Caco-2 (cell line): ENCODE measurements around the gene HTR1B. TPM values are rescaled to one million over a fixed set of nuclear protein-coding genes. Genes with fewer than 3 reads are reported as not detected.

Experiments
- BruUV-seq: library from RNA; stranded (reverse); fragments of 400-500 nt; replicated peaks from 2 replicates; lab custom pipeline; 2021; lab: Mats Ljungman, UMichigan
- CTCF ChIA-PET: fragments of 300-600 bp; sonication (Branson Sonifier 250); formaldehyde crosslinking; loops from one replicate; lab custom pipeline; 2022; ENCODE audit warnings: antibody characterized with exemption; lab: Charles Lee
- POLR2A ChIA-PET: fragments of 300-600 bp; sonication (Branson Sonifier 250); formaldehyde crosslinking; loops from one replicate; lab custom pipeline; 2022; ENCODE audit warnings: antibody characterized with exemption; lab: Charles Lee
- DNase-seq, 2 experiments: peaks; one replicate each; pipeline versions ENCODE4 v3.0.0 to v3.0.0-alpha.2; 2020 to 2022
- H3K27me3 ChIP-seq: replicated peaks from 2 replicates; pipeline ENCODE4 v1.6.0; 2011; ENCODE audit warnings: low read length; ENCODE audit not compliant: control insufficient read depth, insufficient read depth
- H3K36me3 ChIP-seq: 2 replicates; pipeline ENCODE4 v1.5.1; 2011; ENCODE audit warnings: low read length; ENCODE audit not compliant: control insufficient read depth, insufficient read depth
- H3K4me1 ChIP-seq: fragments of 250-450 bp; sonication (Bioruptor Pico); 2 replicates; pipeline ENCODE4 v1.5.1; 2020; ENCODE audit warnings: mild to moderate bottlenecking
- H3K4me3 ChIP-seq: 2 replicates; pipeline ENCODE4 v1.5.1; 2011; ENCODE audit warnings: low read depth, mild to moderate bottlenecking, control low read depth, low read length
- H3K9me3 ChIP-seq: fragments of 250-450 bp; sonication (Bioruptor Pico); 2 replicates; pipeline ENCODE4 v1.5.1; 2020; ENCODE audit warnings: mild to moderate bottlenecking, moderate library complexity
- H3K27ac Mint-ChIP-seq: one replicate; pipeline ENCODE4 v1.8.0; 2022; ENCODE audit warnings: mixed read lengths; ENCODE audit not compliant: unreplicated experiment
- H3K27me3 Mint-ChIP-seq: one replicate; pipeline ENCODE4 v1.8.0; 2022; ENCODE audit warnings: mixed read lengths; ENCODE audit not compliant: insufficient read depth, unreplicated experiment
- H3K36me3 Mint-ChIP-seq: one replicate; pipeline ENCODE4 v1.8.0; 2022; ENCODE audit warnings: mild to moderate bottlenecking, mixed read lengths; ENCODE audit not compliant: insufficient read depth, unreplicated experiment
- H3K4me1 Mint-ChIP-seq: one replicate; pipeline ENCODE4 v1.8.0; 2022; ENCODE audit warnings: low read depth, mixed read lengths; ENCODE audit not compliant: unreplicated experiment
- H3K4me3 Mint-ChIP-seq: one replicate; pipeline ENCODE4 v1.8.0; 2022; ENCODE audit warnings: mild to moderate bottlenecking, moderate library complexity, mixed read lengths; ENCODE audit not compliant: unreplicated experiment
- H3K9me3 Mint-ChIP-seq: one replicate; pipeline ENCODE4 v1.8.0; 2022; ENCODE audit warnings: mixed read lengths; ENCODE audit not compliant: unreplicated experiment
- CTCF ChIP-seq, 2 experiments: fragments of 200-600 bp in 1 of 2; IDR thresholded peaks; 1 replicate in 1 of 2; 2 replicates in 1 of 2; pipeline versions ENCODE4 v1.5.1 to v1.8.0; 2011 to 2022; ENCODE audit warnings: antibody characterized with exemption in 1 of 2, control low read depth in 1 of 2, inconsistent platforms in 1 of 2, low read depth in 1 of 2, low read length in 1 of 2, mild to moderate bottlenecking in 1 of 2, moderate library complexity in 1 of 2; ENCODE audit not compliant: insufficient read depth in 1 of 2, severe bottlenecking in 1 of 2, unreplicated experiment in 1 of 2
- intact Hi-C: fragments of 100-400 bp; cut with micrococcal nuclease; formaldehyde crosslinking; loops from one replicate; pipeline ENCODE4 v1.10.0; 2022; ENCODE audit not compliant: unreplicated experiment
- total RNA-seq: library from RNA; stranded (reverse); gene quantifications from 2 replicates; pipeline ENCODE4 v1.2.3, GENCODE V29; 2022

HTR1B gene
- total RNA-seq, 1 experiment from 2014 or later: not detected

GRCh38 chr6:77445214-77445613, 18.1 kb downstream of the HTR1B start:
- no peaks in the 10 kb centered on the region for H3K4me1 ChIP-seq
- H3K36me3 ChIP-seq: no peaks in the 10 kb centered on the region
- H3K27me3 ChIP-seq: no peaks in the 10 kb centered on the region
- DNase-seq: no peak
- BruUV-seq: no TSS peak
- H3K36me3 Mint-ChIP-seq: no peaks in the 10 kb centered on the region
- POLR2A ChIA-PET: no interaction called here
- TF ChIP-seq CTCF (IDR thresholded peaks at IDR 0.05; ENCODE audit: insufficient read depth in 1 of 2, low read depth in 1 of 2, low read length in 1 of 2, severe bottlenecking in 1 of 2, unreplicated experiment in 1 of 2): no peak
- CTCF ChIA-PET: no interaction called here
- H3K27me3 Mint-ChIP-seq: no peaks in the 10 kb centered on the region
- no peak overlapping the region for H3K4me3 Mint-ChIP-seq
- H3K4me3 ChIP-seq: no peak overlapping the region
- no peaks in the 10 kb centered on the region for H3K4me1 Mint-ChIP-seq
- intact Hi-C loops: no loop called here
- no peaks in the 10 kb centered on the region for H3K9me3 Mint-ChIP-seq
- no peaks in the 10 kb centered on the region for H3K9me3 ChIP-seq
- H3K27ac Mint-ChIP-seq: no peak overlapping the region

DNA sequence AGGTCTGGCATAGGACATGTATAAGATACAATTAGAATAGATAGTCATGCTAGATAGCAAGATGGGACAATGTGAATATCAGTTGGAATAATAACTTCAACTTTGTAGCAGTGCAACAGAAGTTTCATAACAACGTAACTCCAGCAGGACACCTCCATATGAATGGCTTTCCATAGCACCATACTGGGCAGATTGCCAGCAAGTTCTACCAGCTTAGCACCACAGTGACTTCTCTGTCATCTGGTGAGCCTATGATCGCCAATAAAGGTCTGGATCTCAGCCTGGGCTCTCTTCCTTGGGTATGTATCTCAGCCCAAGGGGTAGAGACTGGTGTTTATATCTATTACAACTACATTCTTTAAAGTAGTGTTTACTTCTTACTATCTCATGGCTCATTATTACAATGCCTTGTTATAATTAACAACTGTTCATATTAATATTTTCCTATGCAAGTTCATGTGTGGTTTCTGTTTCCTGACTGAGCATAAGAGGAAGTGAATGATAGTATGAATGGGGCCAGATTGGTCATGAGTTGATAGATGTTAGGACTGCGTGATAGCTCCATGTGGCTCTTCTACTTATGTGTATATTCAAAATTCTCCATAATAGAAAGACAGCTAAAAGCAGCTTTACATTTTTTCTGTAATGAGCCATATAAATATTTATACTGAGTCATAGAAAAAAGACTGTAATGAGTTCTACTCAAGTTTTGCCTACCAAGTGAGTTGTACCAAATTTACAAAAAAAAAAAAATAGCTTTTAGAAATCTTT, 22.9 kb downstream of the HTR1B start:
- TF ChIP-seq CTCF (IDR thresholded peaks at IDR 0.05; ENCODE audit: insufficient read depth in 1 of 2, low read depth in 1 of 2, low read length in 1 of 2, severe bottlenecking in 1 of 2, unreplicated experiment in 1 of 2): no peak
- Histone ChIP-seq H3K4me1 (no peaks in the 10 kb centered on the region), H3K36me3 (no peaks in the 10 kb centered on the region), H3K4me3 (no peak overlapping the region), H3K27me3 (no peaks in the 10 kb centered on the region), H3K9me3 (no peaks in the 10 kb centered on the region)
- BruUV-seq: no TSS peak
- Mint-ChIP-seq H3K4me1 (no peaks in the 10 kb centered on the region), H3K27ac (no peak overlapping the region), H3K36me3 (no peaks in the 10 kb centered on the region), H3K4me3 (no peak overlapping the region), H3K9me3 (no peaks in the 10 kb centered on the region), H3K27me3 (peaks cover 3% of the 10 kb centered on the region)
- DNase-seq: no peak
- ChIA-PET POLR2A (no interaction called here), CTCF (no interaction called here)
- intact Hi-C loops: no loop called here

GRCh38 chr6:77433888-77434287, 29.4 kb downstream of the HTR1B start:
- TF ChIP-seq CTCF (IDR thresholded peaks at IDR 0.05; ENCODE audit: insufficient read depth in 1 of 2, low read depth in 1 of 2, low read length in 1 of 2, severe bottlenecking in 1 of 2, unreplicated experiment in 1 of 2): no peak
- no peak overlapping the region for H3K4me3 ChIP-seq
- H3K9me3 ChIP-seq: no peaks in the 10 kb centered on the region
- no peaks in the 10 kb centered on the region for H3K36me3 ChIP-seq
- Mint-ChIP-seq H3K27me3 (peaks cover 1% of the 10 kb centered on the region), H3K36me3 (no peaks in the 10 kb centered on the region), H3K4me1 (no peaks in the 10 kb centered on the region), H3K27ac (no peak overlapping the region), H3K9me3 (no peaks in the 10 kb centered on the region), H3K4me3 (no peak overlapping the region)
- CTCF ChIA-PET: no interaction called here
- no peak for DNase-seq
- BruUV-seq: no TSS peak
- H3K4me1 ChIP-seq: no peaks in the 10 kb centered on the region
- POLR2A ChIA-PET: no interaction called here
- intact Hi-C loops: no loop called here
- H3K27me3 ChIP-seq: no peaks in the 10 kb centered on the region
